ENCODE data around the gene FOXR1. TPM values are rescaled to one million over a fixed set of nuclear protein-coding genes. Genes with fewer than 3 reads are reported as not detected.
A peak's percentile ranks its signal among the peaks of the same experiment; 100 is the strongest.
"Not testable (repeated sequence)": the region's sequence is repeated elsewhere in the genome, so short reads cannot be mapped to it uniquely, and the experiment has no call there.

The FOXR1 gene
- total and polyA plus RNA-seq, 2 donors (not counting 1 experiment from before 2014, with no cell fraction given), result not detected

- Histone ChIP-seq H2AFZ (ENCODE audit: insufficient read depth, low read depth, low read length, poor library complexity, severe bottlenecking) (no peak overlapping the region), H4K20me1 (ENCODE audit: control insufficient read depth, insufficient read depth, low read length, poor library complexity, severe bottlenecking) (peaks cover 10% of the 10 kb centered on the region), H3K4me2 (replicated peaks; ENCODE audit: low read depth, low read length, poor library complexity, severe bottlenecking) (peak overlapping the region; percentile 77), H3K27me3 (replicated peaks in 1 of 4; ENCODE audit: control extremely low read depth in 1 of 4, control insufficient read depth in 3 of 4, insufficient read depth in 4 of 4, low read length in 3 of 4) (no peaks in the 10 kb centered on the region), H3K79me2 (ENCODE audit: control insufficient read depth, insufficient read depth, low read length) (peaks cover 46% of the 10 kb centered on the region), H3K9ac (ENCODE audit: low read length) (peak overlapping the region; percentile 91), H3K9me3 (ENCODE audit: control extremely low read depth in 1 of 3, control insufficient read depth in 2 of 3, insufficient read depth in 1 of 3, low read length in 2 of 3) (no peaks in the 10 kb centered on the region), H3K36me3 (replicated peaks in 1 of 2; ENCODE audit: control extremely low read depth in 1 of 2, control insufficient read depth in 1 of 2, extremely low read depth in 1 of 2, insufficient read depth in 2 of 2, low read length in 1 of 2) (peaks cover 0 to 54% of the 10 kb centered on the region in 2 experiments), H3K4me1 (ENCODE audit: control insufficient read depth in 2 of 2, insufficient read depth in 2 of 2, low read length in 2 of 2) (peaks cover 27 to 34% of the 10 kb centered on the region in 2 donors), H3K4me3 (ENCODE audit: control extremely low read depth in 1 of 5, extremely low read depth in 1 of 5, insufficient read depth in 1 of 5, low read depth in 2 of 5, low read length in 4 of 5) (no peak overlapping the region), H3K27ac (ENCODE audit: low read length in 2 of 2) (peak overlapping the region; percentile 91 to 92)
- Mint-ChIP-seq H3K27ac (peak overlapping the region; percentile 65), H3K9me3 (ENCODE audit: insufficient read depth) (no peaks in the 10 kb centered on the region), H3K27me3 (no peaks in the 10 kb centered on the region), H3K4me3 (peak overlapping the region; percentile 34), H3K4me1 (peaks cover 43% of the 10 kb centered on the region)
- WGBS (ENCODE audit: insufficient coverage), result 92% methylated on average over 10 of the region's 14 CpGs
- intact Hi-C loops (cut with micrococcal nuclease), result loop anchor here (5.0 kb wide), 2 partner anchors 191 to 224 kb away; partner anchors contain the start of genes CBL and DDX6
- ATAC-seq (ENCODE audit: low read depth) (no peak), DNase-seq (no peak)
- ChIA-PET CTCF (interaction anchor here (0.5 to 2.0 kb wide), 4 partner anchors 13 to 232 kb away, joined by 3 to 5 read pairs (median 3); no protein-coding TSS in a partner anchor), POLR2A (interaction anchor here (0.7 to 3.3 kb wide), 2 partner anchors 19 to 88 kb away, joined by 13 to 14 read pairs; partner anchors contain the start of gene CENATAC)
- TF ChIP-seq, protein P1, sequence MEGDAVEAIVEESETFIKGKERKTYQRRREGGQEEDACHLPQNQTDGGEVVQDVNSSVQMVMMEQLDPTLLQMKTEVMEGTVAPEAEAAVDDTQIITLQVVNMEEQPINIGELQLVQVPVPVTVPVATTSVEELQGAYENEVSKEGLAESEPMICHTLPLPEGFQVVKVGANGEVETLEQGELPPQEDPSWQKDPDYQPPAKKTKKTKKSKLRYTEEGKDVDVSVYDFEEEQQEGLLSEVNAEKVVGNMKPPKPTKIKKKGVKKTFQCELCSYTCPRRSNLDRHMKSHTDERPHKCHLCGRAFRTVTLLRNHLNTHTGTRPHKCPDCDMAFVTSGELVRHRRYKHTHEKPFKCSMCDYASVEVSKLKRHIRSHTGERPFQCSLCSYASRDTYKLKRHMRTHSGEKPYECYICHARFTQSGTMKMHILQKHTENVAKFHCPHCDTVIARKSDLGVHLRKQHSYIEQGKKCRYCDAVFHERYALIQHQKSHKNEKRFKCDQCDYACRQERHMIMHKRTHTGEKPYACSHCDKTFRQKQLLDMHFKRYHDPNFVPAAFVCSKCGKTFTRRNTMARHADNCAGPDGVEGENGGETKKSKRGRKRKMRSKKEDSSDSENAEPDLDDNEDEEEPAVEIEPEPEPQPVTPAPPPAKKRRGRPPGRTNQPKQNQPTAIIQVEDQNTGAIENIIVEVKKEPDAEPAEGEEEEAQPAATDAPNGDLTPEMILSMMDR (IDR thresholded peaks at IDR 0.05), result no peak
- no peak for TF ChIP-seq EZH2 (IDR thresholded peaks at IDR 0.05; ENCODE audit: borderline replicate concordance, insufficient read depth, low read depth, low read length, poor library complexity, severe bottlenecking)
Measured at GRCh38 chr11:119016216-119017009, 44.9 kb downstream of the FOXR1 start.

DNA sequence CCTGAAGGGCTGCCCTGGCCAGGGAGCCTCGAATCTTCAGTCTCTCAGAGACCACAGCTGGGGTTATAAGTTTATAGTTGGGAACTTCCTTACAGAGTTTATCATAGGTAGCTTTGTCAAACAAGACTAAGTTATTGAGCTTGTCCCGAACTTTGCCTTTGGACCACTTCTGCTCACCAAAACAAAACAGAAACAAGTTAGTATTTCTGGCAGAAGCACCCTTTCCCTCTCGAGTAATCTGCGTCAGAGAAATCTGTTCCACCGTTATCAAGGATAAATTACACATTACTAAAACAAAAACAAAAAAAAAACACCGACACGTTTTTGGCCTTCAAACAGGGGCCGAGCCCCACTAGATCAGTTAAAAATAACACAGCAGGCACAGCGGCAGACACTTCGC, 45.8 kb downstream of the FOXR1 start:
- not testable (repeated sequence) for H3K9me3 Mint-ChIP-seq (ENCODE audit: insufficient read depth); H2AFZ ChIP-seq (ENCODE audit: insufficient read depth, low read depth, low read length, poor library complexity, severe bottlenecking); H3K27me3 ChIP-seq (replicated peaks in 1 of 4; ENCODE audit: control extremely low read depth in 1 of 4, control insufficient read depth in 3 of 4, insufficient read depth in 4 of 4, low read length in 3 of 4); H3K27me3 Mint-ChIP-seq; DNase-seq; ATAC-seq (ENCODE audit: low read depth); H3K9me3 ChIP-seq (ENCODE audit: control extremely low read depth in 1 of 3, control insufficient read depth in 2 of 3, insufficient read depth in 1 of 3, low read length in 2 of 3)
- H3K4me3 ChIP-seq (ENCODE audit: control extremely low read depth in 1 of 5, extremely low read depth in 1 of 5, insufficient read depth in 1 of 5, low read depth in 2 of 5, low read length in 4 of 5), result peak overlapping the region; percentile 85 to 98 (median 93)
- peaks cover 27 to 34% of the 10 kb centered on the region in 2 donors for H3K4me1 ChIP-seq (ENCODE audit: control insufficient read depth in 2 of 2, insufficient read depth in 2 of 2, low read length in 2 of 2)
- peaks cover 10% of the 10 kb centered on the region for H4K20me1 ChIP-seq (ENCODE audit: control insufficient read depth, insufficient read depth, low read length, poor library complexity, severe bottlenecking)
- Mint-ChIP-seq H3K4me3 (peak overlapping the region; percentile 100), H3K27ac (peak overlapping the region; percentile 100), H3K4me1 (peaks cover 46% of the 10 kb centered on the region)
- POLR2A ChIA-PET, result interaction anchor here (0.7 to 3.3 kb wide), 2 partner anchors 20 to 87 kb away, joined by 3 to 14 read pairs; partner anchors contain the start of gene CENATAC
- H3K27ac ChIP-seq (ENCODE audit: low read length in 2 of 2), result peak overlapping the region; percentile 91 to 92
- CTCF ChIA-PET, result interaction anchor here (2.0 kb wide), 1 partner anchor 19 kb away, joined by 8 read pairs; the partner anchor contains the start of gene CENATAC
- 1% methylated on average over 6 of the region's 10 CpGs for WGBS (ENCODE audit: insufficient coverage)
- H3K9ac ChIP-seq (ENCODE audit: low read length), result peak overlapping the region; percentile 91
- peaks cover 56% of the 10 kb centered on the region for H3K79me2 ChIP-seq (ENCODE audit: control insufficient read depth, insufficient read depth, low read length)
- intact Hi-C loops (cut with micrococcal nuclease), result loop anchor here (5.0 kb wide), 2 partner anchors 190 to 225 kb away; partner anchors contain the start of genes CBL and DDX6
- H3K4me2 ChIP-seq (replicated peaks; ENCODE audit: low read depth, low read length, poor library complexity, severe bottlenecking), result peak overlapping the region; percentile 77
- peaks cover 2 to 52% of the 10 kb centered on the region in 2 experiments for H3K36me3 ChIP-seq (replicated peaks in 1 of 2; ENCODE audit: control extremely low read depth in 1 of 2, control insufficient read depth in 1 of 2, extremely low read depth in 1 of 2, insufficient read depth in 2 of 2, low read length in 1 of 2)

All from B cell (primary cell).